OCI-LY7 (cell line): ENCODE results near the gene SLC6A12. TPM values are rescaled to one million over a fixed set of nuclear protein-coding genes. Genes with fewer than 3 reads are reported as not detected.

Experiments
- BruUV-seq: library from RNA; stranded (reverse); fragments of 400-500 nt; replicated peaks from 2 replicates; lab custom pipeline; 2021; lab: Mats Ljungman, UMichigan
- CTCF ChIA-PET: fragments of 300-600 bp; sonication (Branson Sonifier 250); formaldehyde crosslinking; loops from one replicate; lab custom pipeline; 2022; ENCODE audit warnings: antibody characterized with exemption; ENCODE audit not compliant: unreplicated experiment; lab: Charles Lee
- POLR2A ChIA-PET: fragments of 300-600 bp; sonication (Branson Sonifier 250); formaldehyde crosslinking; loops from one replicate; lab custom pipeline; 2022; ENCODE audit warnings: antibody characterized with exemption; lab: Charles Lee
- DNase-seq: peaks from one replicate; pipeline ENCODE4 v3.0.0-alpha.2; 2015; ENCODE audit warnings: low spot score
- H2AFZ ChIP-seq: fragments of 200-600 bp; sonication (generic), shearing (Covaris generic); 2 replicates; pipeline ENCODE4 v1.6.1; 2014; ENCODE audit warnings: mild to moderate bottlenecking, antibody characterized with exemption, low read length, moderate library complexity
- H3K27ac ChIP-seq: fragments of 200-600 bp; sonication (generic); 2 replicates; pipeline ENCODE4 v1.5.1; 2014; ENCODE audit warnings: mixed run types, low read depth, mild to moderate bottlenecking, moderate library complexity, low read length, inconsistent platforms; ENCODE audit not compliant: poor library complexity, severe bottlenecking
- H3K36me3 ChIP-seq: fragments of 200-600 bp; sonication (generic); 2 replicates; pipeline ENCODE4 v1.6.1; 2014; ENCODE audit warnings: mild to moderate bottlenecking, antibody characterized with exemption, low read length, moderate library complexity, mixed read lengths; ENCODE audit not compliant: insufficient read depth
- H3K4me1 ChIP-seq: fragments of 200-600 bp; sonication (generic); 2 replicates; pipeline ENCODE4 v1.5.1; 2014; ENCODE audit warnings: mild to moderate bottlenecking, low read length; ENCODE audit not compliant: insufficient read depth, poor library complexity, severe bottlenecking
- H3K4me2 ChIP-seq: fragments of 200-600 bp; sonication (generic); 2 replicates; pipeline ENCODE4 v1.6.1; 2014; ENCODE audit warnings: mild to moderate bottlenecking, low read length
- H3K4me3 ChIP-seq: fragments of 200-600 bp; sonication (generic); 2 replicates; pipeline ENCODE4 v1.5.1; 2014; ENCODE audit warnings: mild to moderate bottlenecking, low read depth, low read length; ENCODE audit not compliant: poor library complexity, severe bottlenecking
- H3K79me2 ChIP-seq: fragments of 200-600 bp; sonication (generic); 2 replicates; pipeline ENCODE4 v1.6.1; 2016; ENCODE audit warnings: low read depth, mild to moderate bottlenecking, low read length, moderate library complexity, mixed read lengths; ENCODE audit not compliant: insufficient read depth
- H3K9me2 ChIP-seq: fragments of 200-600 bp; sonication (generic); 2 replicates; pipeline ENCODE4 v1.6.1; 2016; ENCODE audit warnings: mild to moderate bottlenecking, low read length, mixed read lengths; ENCODE audit not compliant: insufficient read depth
- H3K9me3 ChIP-seq: fragments of 200-600 bp; sonication (generic); 2 replicates; pipeline ENCODE4 v1.6.1; 2014; ENCODE audit warnings: mild to moderate bottlenecking, mixed run types, low read length, mixed read lengths
- H4K20me1 ChIP-seq: fragments of 200-600 bp; sonication (generic); 2 replicates; pipeline ENCODE4 v1.6.1; 2014; ENCODE audit warnings: mild to moderate bottlenecking, antibody characterized with exemption, low read length, moderate library complexity, mixed read lengths; ENCODE audit not compliant: insufficient read depth
- CTCF ChIP-seq: fragments of 200-600 bp; sonication (generic); conservative IDR thresholded peaks from 2 replicates; pipeline ENCODE4 v1.5.1; 2014; ENCODE audit warnings: mild to moderate bottlenecking, antibody characterized with exemption, low read length, moderate library complexity, mixed read lengths
- EZH2phosphoT487 ChIP-seq: fragments of 200-600 bp; sonication (generic); IDR thresholded peaks from 2 replicates; pipeline ENCODE4 v1.6.1; 2018; ENCODE audit warnings: low read depth, borderline replicate concordance, mild to moderate bottlenecking, mixed run types, antibody characterized with exemption, low read length, moderate library complexity, mixed read lengths
- intact Hi-C: fragments of 100-400 bp; cut with micrococcal nuclease; formaldehyde crosslinking; loops from one replicate; pipeline ENCODE4 v1.10.0; 2022; ENCODE audit not compliant: unreplicated experiment
- total RNA-seq, 2 experiments: library from RNA; depleted of rRNA in 1 of 2; stranded (reverse); fragments of >200 nt in 1 of 2; shearing (Covaris generic) in 1 of 2; gene quantifications; 2 replicates each; pipeline ENCODE4 v1.2.3, GENCODE V29; 2014 to 2022

Gene SLC6A12
- total RNA-seq, 2 experiments from 2014 or later = not detected

- no TSS peak for BruUV-seq
- Histone ChIP-seq H3K4me2 (no peak overlapping the region), H3K9me3 (no peaks in the 10 kb centered on the region), H3K27ac (no peak overlapping the region), H4K20me1 (no peaks in the 10 kb centered on the region), H2AFZ (no peak overlapping the region), H3K36me3 (no peaks in the 10 kb centered on the region), H3K79me2 (no peaks in the 10 kb centered on the region), H3K4me1 (no peaks in the 10 kb centered on the region), H3K9me2 (no peaks in the 10 kb centered on the region), H3K4me3 (no peak overlapping the region)
- no peak for TF ChIP-seq EZH2phosphoT487
- ChIA-PET CTCF (no interaction called here), POLR2A (no interaction called here)
- DNase-seq = no peak
- intact Hi-C loops = no loop called here
Observed at GRCh38 chr12:194276-194675, 19.7 kb downstream of the SLC6A12 start.

DNA sequence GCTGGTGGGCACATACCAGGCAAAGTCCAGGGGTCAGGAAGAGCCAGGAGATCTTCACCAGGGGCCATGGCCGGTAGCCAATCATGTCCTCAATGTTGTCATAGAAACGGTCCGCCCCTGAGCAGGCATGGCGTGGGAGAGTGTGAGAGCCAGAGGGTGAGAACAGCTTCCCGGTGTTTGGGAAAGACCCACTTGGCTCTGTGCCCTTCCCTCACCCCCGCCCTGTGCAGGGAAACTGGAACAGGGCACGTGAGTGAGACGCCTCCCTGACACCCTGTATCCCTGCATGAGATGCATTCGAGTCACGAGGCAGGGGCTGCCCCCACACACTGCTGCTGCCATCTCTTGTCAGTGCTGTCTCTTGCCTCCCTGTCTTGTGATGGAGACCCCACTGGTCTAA, 20.7 kb downstream of the SLC6A12 start:
- no peak overlapping the region for H3K27ac ChIP-seq
- ChIA-PET CTCF (no interaction called here), POLR2A (no interaction called here)
- H3K4me1 ChIP-seq = no peaks in the 10 kb centered on the region
- H3K4me2 ChIP-seq = no peak overlapping the region
- no peaks in the 10 kb centered on the region for H3K9me2 ChIP-seq
- no peak overlapping the region for H2AFZ ChIP-seq
- H3K4me3 ChIP-seq = no peak overlapping the region
- no peaks in the 10 kb centered on the region for H3K36me3 ChIP-seq
- no peaks in the 10 kb centered on the region for H3K9me3 ChIP-seq
- TF ChIP-seq CTCF = no peak
- TF ChIP-seq EZH2phosphoT487 = no peak
- DNase-seq = no peak
- intact Hi-C loops = no loop called here
- no peaks in the 10 kb centered on the region for H3K79me2 ChIP-seq
- no peaks in the 10 kb centered on the region for H4K20me1 ChIP-seq
- no TSS peak for BruUV-seq

GRCh38 chr12:191541-191940, 22.4 kb downstream of the SLC6A12 start:
- no TSS peak for BruUV-seq
- no peak overlapping the region for H3K4me2 ChIP-seq
- H3K79me2 ChIP-seq = no peaks in the 10 kb centered on the region
- H3K9me2 ChIP-seq = no peaks in the 10 kb centered on the region
- H2AFZ ChIP-seq = no peak overlapping the region
- no peak for DNase-seq
- no peaks in the 10 kb centered on the region for H3K9me3 ChIP-seq
- TF ChIP-seq EZH2phosphoT487 (no peak), CTCF (no peak)
- H3K27ac ChIP-seq = no peak overlapping the region
- CTCF ChIA-PET = no interaction called here
- no peaks in the 10 kb centered on the region for H4K20me1 ChIP-seq
- no peak overlapping the region for H3K4me3 ChIP-seq
- POLR2A ChIA-PET = no interaction called here
- intact Hi-C loops = no loop called here
- H3K36me3 ChIP-seq = no peaks in the 10 kb centered on the region
- H3K4me1 ChIP-seq = no peaks in the 10 kb centered on the region
